Measurements from ENCODE around the gene TEAD1.

GRCh38 chr11:12990162-12990480, 315.9 kb downstream of the TEAD1 start:
- TF ChIP-seq CTCF (IDR thresholded peaks at IDR 0.05; ENCODE audit: extremely low read depth in 1 of 2, insufficient read depth in 1 of 2, low read depth in 1 of 2, low read length in 2 of 2) (no peak), POLR2A (IDR thresholded peaks at IDR 0.05; ENCODE audit: low read depth, low read length) (no peak)
